Naive thymus-derived CD4-positive, alpha-beta T cell (primary cell): ENCODE measurements around the gene DYNC1I1. TPM values are rescaled to one million over a fixed set of nuclear protein-coding genes. Genes with fewer than 3 reads are reported as not detected.

ENCODE experiments used
- ATAC-seq: fragments of 150-1000 bp; cut with Tn5 transposase; 2 replicates; pipeline ENCODE4 v1.10.0; 2021; ENCODE audit warnings: mild to moderate bottlenecking, moderate library complexity
- CTCF ChIA-PET: fragments of 350-600 bp; sonication (Branson Sonifier 250); formaldehyde crosslinking; loops from one replicate; lab custom pipeline; 2021; ENCODE audit warnings: antibody characterized with exemption; lab: Charles Lee
- POLR2A ChIA-PET: fragments of 350-600 bp; sonication (Branson Sonifier 250); formaldehyde crosslinking; loops from one replicate; lab custom pipeline; 2021; ENCODE audit warnings: antibody characterized with exemption, inconsistent platforms; lab: Charles Lee
- DNase-seq, 9 donors: peaks; one replicate each; pipeline versions ENCODE4 v3.0.0 to v3.0.0-alpha.2; 2020 to 2022; ENCODE audit warnings: mixed read lengths in 1 of 9
- H3K27ac ChIP-seq: one replicate; pipeline ENCODE4 v1.7.0; 2013; ENCODE audit warnings: mild to moderate bottlenecking, low read depth, low read length, moderate library complexity
- H3K27me3 ChIP-seq, 2 donors: one replicate each; pipeline ENCODE4 v1.7.0; 2013; ENCODE audit warnings: low read length in 2 of 2, mild to moderate bottlenecking in 2 of 2, moderate library complexity in 2 of 2; ENCODE audit not compliant: control insufficient read depth in 2 of 2, insufficient read depth in 2 of 2
- H3K36me3 ChIP-seq, 3 experiments: 1 replicate in 2 of 3; 2 replicates in 1 of 3; pipeline ENCODE4 v1.7.0; 2013; ENCODE audit warnings: low read length in 3 of 3, mild to moderate bottlenecking in 3 of 3, moderate library complexity in 1 of 3; ENCODE audit not compliant: insufficient read depth in 3 of 3, control insufficient read depth in 2 of 3
- H3K4me1 ChIP-seq, 2 donors: one replicate each; pipeline ENCODE4 v1.7.0; 2013; ENCODE audit warnings: low read length in 2 of 2, mild to moderate bottlenecking in 2 of 2, moderate library complexity in 1 of 2; ENCODE audit not compliant: control insufficient read depth in 2 of 2, insufficient read depth in 2 of 2
- H3K4me3 ChIP-seq: 2 replicates; pipeline ENCODE4 v1.7.0; 2013; ENCODE audit warnings: mild to moderate bottlenecking, low read length
- H3K9me3 ChIP-seq, 3 experiments: 1 replicate in 2 of 3; 2 replicates in 1 of 3; pipeline ENCODE4 v1.7.0; 2013; ENCODE audit warnings: low read length in 3 of 3; ENCODE audit not compliant: control insufficient read depth in 2 of 3
- H3K27ac Mint-ChIP-seq, 9 donors: one replicate each; pipeline ENCODE4 v1.8.0; 2020 to 2022; ENCODE audit warnings: mixed read lengths in 9 of 9, mild to moderate bottlenecking in 8 of 9, moderate library complexity in 5 of 9, inconsistent platforms in 2 of 9
- H3K27me3 Mint-ChIP-seq, 5 donors: one replicate each; pipeline ENCODE4 v1.8.0; 2021 to 2022; ENCODE audit warnings: mixed read lengths in 5 of 5, mild to moderate bottlenecking in 1 of 5
- H3K36me3 Mint-ChIP-seq, 5 donors: one replicate each; pipeline ENCODE4 v1.8.0; 2020 to 2022; ENCODE audit warnings: mixed read lengths in 5 of 5, mild to moderate bottlenecking in 3 of 5, inconsistent platforms in 1 of 5
- H3K4me1 Mint-ChIP-seq, 7 donors: one replicate each; pipeline ENCODE4 v1.8.0; 2020 to 2022; ENCODE audit warnings: mixed read lengths in 7 of 7, mild to moderate bottlenecking in 3 of 7, inconsistent platforms in 1 of 7
- H3K4me3 Mint-ChIP-seq, 10 donors: one replicate each; pipeline ENCODE4 v1.8.0; 2020 to 2022; ENCODE audit warnings: mild to moderate bottlenecking in 10 of 10, mixed read lengths in 10 of 10, moderate library complexity in 6 of 10, inconsistent platforms in 2 of 10
- H3K9me3 Mint-ChIP-seq, 11 donors: one replicate each; pipeline ENCODE4 v1.8.0; 2020 to 2022; ENCODE audit warnings: mixed read lengths in 11 of 11, mild to moderate bottlenecking in 4 of 11, inconsistent platforms in 1 of 11, moderate library complexity in 1 of 11
- intact Hi-C, 2 donors: fragments of 100-400 bp; cut with micrococcal nuclease; formaldehyde crosslinking; loops; one replicate each; pipeline ENCODE4 v1.15.1; 2023
- polyA plus RNA-seq, 2 donors: library from polyadenylated mRNA; unstranded; fragments of 300-500 nt; fragmentation: Illumina TruSeq; gene quantifications; one replicate each; pipeline ENCODE4 v1.2.3, GENCODE V29; 2021
- total RNA-seq, 6 experiments: library from RNA in 5 of 6; stranded (reverse) in 5 of 6; gene quantifications; 1 replicate in 5 of 6; 2 replicates in 1 of 6; pipeline ENCODE4 v1.2.3 and lab custom pipeline; 2021 to 2026

DYNC1I1 gene
- total and polyA plus RNA-seq, 7 experiments from 2014 or later: 0.61 TPM; not detected in 6

GRCh38 chr7:96116173-96116572, 343.8 kb downstream of the DYNC1I1 start:
- Histone ChIP-seq H3K27ac (no peak overlapping the region), H3K36me3 (no peaks in the 10 kb centered on the region), H3K4me3 (no peak overlapping the region), H3K27me3 (no peaks in the 10 kb centered on the region), H3K9me3 (no peaks in the 10 kb centered on the region), H3K4me1 (no peaks in the 10 kb centered on the region)
- Mint-ChIP-seq H3K27me3 (peaks cover 7 to 28% (median 19%) of the 10 kb centered on the region in 5 donors), H3K36me3 (peaks cover 0 to 14% (median 7%) of the 10 kb centered on the region in 5 donors), H3K4me3 (no peak overlapping the region), H3K4me1 (no peaks in the 10 kb centered on the region), H3K9me3 (peaks cover 0 to 13% (median 0%) of the 10 kb centered on the region in 11 donors), H3K27ac (no peak overlapping the region)
- ChIA-PET POLR2A (no interaction called here), CTCF (no interaction called here)
- DNase-seq (no peak), ATAC-seq (no peak)
- intact Hi-C loops: no loop called here

GRCh38 chr7:96118449-96119001, 346.2 kb downstream of the DYNC1I1 start:
- Histone ChIP-seq H3K27ac (no peak overlapping the region), H3K4me3 (no peak overlapping the region), H3K4me1 (no peaks in the 10 kb centered on the region), H3K9me3 (no peaks in the 10 kb centered on the region), H3K27me3 (no peaks in the 10 kb centered on the region), H3K36me3 (no peaks in the 10 kb centered on the region)
- no peak for DNase-seq
- H3K4me3 Mint-ChIP-seq: no peak overlapping the region
- H3K9me3 Mint-ChIP-seq: no peaks in the 10 kb centered on the region
- H3K4me1 Mint-ChIP-seq: no peaks in the 10 kb centered on the region
- H3K27ac Mint-ChIP-seq: no peak overlapping the region
- ATAC-seq: no peak
- ChIA-PET POLR2A (no interaction called here), CTCF (no interaction called here)
- peaks cover 0 to 24% (median 10%) of the 10 kb centered on the region in 5 donors for H3K36me3 Mint-ChIP-seq
- peaks cover 0 to 13% (median 3%) of the 10 kb centered on the region in 5 donors for H3K27me3 Mint-ChIP-seq
- intact Hi-C loops: no loop called here

- Histone ChIP-seq H3K4me3 (no peak overlapping the region), H3K9me3 (no peaks in the 10 kb centered on the region), H3K27me3 (no peaks in the 10 kb centered on the region), H3K36me3 (no peaks in the 10 kb centered on the region), H3K27ac (no peak overlapping the region), H3K4me1 (no peaks in the 10 kb centered on the region)
- peaks cover 0 to 27% (median 12%) of the 10 kb centered on the region in 5 donors for H3K36me3 Mint-ChIP-seq
- ATAC-seq (no peak), DNase-seq (no peak)
- intact Hi-C loops: no loop called here
- no peaks in the 10 kb centered on the region for H3K9me3 Mint-ChIP-seq
- no peak overlapping the region for H3K27ac Mint-ChIP-seq
- no peak overlapping the region for H3K4me3 Mint-ChIP-seq
- no peaks in the 10 kb centered on the region for H3K4me1 Mint-ChIP-seq
- H3K27me3 Mint-ChIP-seq: no peaks in the 10 kb centered on the region
- ChIA-PET CTCF (no interaction called here), POLR2A (no interaction called here)
Observed at GRCh38 chr7:96120445-96121225, 348.3 kb downstream of the DYNC1I1 start.

- H3K4me1 Mint-ChIP-seq: no peaks in the 10 kb centered on the region
- POLR2A ChIA-PET: no interaction called here
- H3K27me3 Mint-ChIP-seq: no peaks in the 10 kb centered on the region
- DNase-seq (no peak), ATAC-seq (no peak)
- no peak overlapping the region for H3K27ac ChIP-seq
- H3K4me1 ChIP-seq: no peaks in the 10 kb centered on the region
- no peaks in the 10 kb centered on the region for H3K36me3 ChIP-seq
- H3K36me3 Mint-ChIP-seq: peaks cover 0 to 36% (median 22%) of the 10 kb centered on the region in 5 donors
- no peaks in the 10 kb centered on the region for H3K27me3 ChIP-seq
- intact Hi-C loops: no loop called here
- H3K4me3 Mint-ChIP-seq: no peak overlapping the region
- H3K4me3 ChIP-seq: no peak overlapping the region
- no peaks in the 10 kb centered on the region for H3K9me3 Mint-ChIP-seq
- CTCF ChIA-PET: no interaction called here
- peak overlapping the region in 1 of 9 donors; percentile 51 for H3K27ac Mint-ChIP-seq
- H3K9me3 ChIP-seq: no peaks in the 10 kb centered on the region
Observed at GRCh38 chr7:96121752-96122151, 349.4 kb downstream of the DYNC1I1 start.

- Mint-ChIP-seq H3K27ac (no peak overlapping the region), H3K4me1 (no peaks in the 10 kb centered on the region), H3K9me3 (no peaks in the 10 kb centered on the region), H3K4me3 (no peak overlapping the region), H3K36me3 (peaks cover under 1 to 36% (median 23%) of the 10 kb centered on the region in 5 donors), H3K27me3 (no peaks in the 10 kb centered on the region)
- H3K27me3 ChIP-seq: no peaks in the 10 kb centered on the region
- H3K9me3 ChIP-seq: no peaks in the 10 kb centered on the region
- DNase-seq (no peak), ATAC-seq (no peak)
- CTCF ChIA-PET: no interaction called here
- POLR2A ChIA-PET: no interaction called here
- no peaks in the 10 kb centered on the region for H3K4me1 ChIP-seq
- no peak overlapping the region for H3K4me3 ChIP-seq
- no peak overlapping the region for H3K27ac ChIP-seq
- intact Hi-C loops: no loop called here
- H3K36me3 ChIP-seq: no peaks in the 10 kb centered on the region
Observed at GRCh38 chr7:96122746-96123145, 350.4 kb downstream of the DYNC1I1 start.

- no peak for ATAC-seq
- Histone ChIP-seq H3K4me3 (no peak overlapping the region), H3K9me3 (no peaks in the 10 kb centered on the region), H3K4me1 (no peaks in the 10 kb centered on the region), H3K36me3 (no peaks in the 10 kb centered on the region), H3K27me3 (no peaks in the 10 kb centered on the region), H3K27ac (no peak overlapping the region)
- peaks cover 0 to 3% (median 0%) of the 10 kb centered on the region in 11 donors for H3K9me3 Mint-ChIP-seq
- no peaks in the 10 kb centered on the region for H3K4me1 Mint-ChIP-seq
- ChIA-PET CTCF (no interaction called here), POLR2A (no interaction called here)
- H3K27ac Mint-ChIP-seq: no peak overlapping the region
- no peak overlapping the region for H3K4me3 Mint-ChIP-seq
- no peaks in the 10 kb centered on the region for H3K27me3 Mint-ChIP-seq
- H3K36me3 Mint-ChIP-seq: peaks cover under 1 to 37% (median 26%) of the 10 kb centered on the region in 5 donors
- intact Hi-C loops: no loop called here
- no peak for DNase-seq
Observed at GRCh38 chr7:96126382-96126781, 354.0 kb downstream of the DYNC1I1 start.

GRCh38 chr7:96127746-96128145, 355.4 kb downstream of the DYNC1I1 start:
- Histone ChIP-seq H3K4me3 (no peak overlapping the region), H3K27ac (no peak overlapping the region), H3K9me3 (no peaks in the 10 kb centered on the region), H3K36me3 (peaks cover 0 to 3% (median 0%) of the 10 kb centered on the region in 3 experiments), H3K27me3 (no peaks in the 10 kb centered on the region), H3K4me1 (no peaks in the 10 kb centered on the region)
- Mint-ChIP-seq H3K27me3 (no peaks in the 10 kb centered on the region), H3K4me3 (no peak overlapping the region), H3K9me3 (peaks cover 0 to 3% (median 0%) of the 10 kb centered on the region in 11 donors), H3K4me1 (no peaks in the 10 kb centered on the region), H3K36me3 (peaks cover 0 to 46% (median 17%) of the 10 kb centered on the region in 5 donors), H3K27ac (no peak overlapping the region)
- CTCF ChIA-PET: no interaction called here
- no peak for DNase-seq
- ATAC-seq: no peak
- intact Hi-C loops: no loop called here
- POLR2A ChIA-PET: no interaction called here
